ENCODE results near the gene LONRF2.

The LONRF2 gene

DNA sequence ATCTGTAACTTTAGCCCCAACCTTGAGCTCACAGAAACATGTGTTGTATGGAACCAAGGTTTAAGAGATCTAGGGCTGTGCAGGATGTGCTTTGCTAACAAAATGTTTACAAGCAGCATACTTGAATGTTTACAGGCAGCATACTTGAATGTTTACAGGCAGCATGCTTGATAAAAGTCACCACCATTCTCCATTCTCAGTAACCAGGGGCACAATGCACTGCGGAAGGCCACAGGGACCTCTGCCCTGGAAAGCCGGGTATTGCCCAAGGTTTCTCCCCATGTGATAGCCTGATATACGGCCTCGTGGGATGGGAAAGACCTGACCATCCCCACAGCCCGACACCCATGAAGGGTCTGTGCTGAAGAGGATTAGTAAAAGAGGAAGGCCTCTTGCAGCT lies 52.4 kb downstream of the LONRF2 start:
- H3K27me3 ChIP-seq (ENCODE audit: insufficient read depth, low read length, poor library complexity, severe bottlenecking) = no peaks in the 10 kb centered on the region
- no peaks in the 10 kb centered on the region for H3K9me3 ChIP-seq (ENCODE audit: insufficient read depth, low read depth, low read length)
- H2AFZ ChIP-seq (ENCODE audit: low read length) = no peak overlapping the region
- no peaks in the 10 kb centered on the region for H3K9me2 ChIP-seq (replicated peaks; ENCODE audit: low read depth, low read length)
- TF ChIP-seq EZH2phosphoT487 (IDR thresholded peaks at IDR 0.05; ENCODE audit: borderline replicate concordance) = no peak
- TF ChIP-seq, protein P1, sequence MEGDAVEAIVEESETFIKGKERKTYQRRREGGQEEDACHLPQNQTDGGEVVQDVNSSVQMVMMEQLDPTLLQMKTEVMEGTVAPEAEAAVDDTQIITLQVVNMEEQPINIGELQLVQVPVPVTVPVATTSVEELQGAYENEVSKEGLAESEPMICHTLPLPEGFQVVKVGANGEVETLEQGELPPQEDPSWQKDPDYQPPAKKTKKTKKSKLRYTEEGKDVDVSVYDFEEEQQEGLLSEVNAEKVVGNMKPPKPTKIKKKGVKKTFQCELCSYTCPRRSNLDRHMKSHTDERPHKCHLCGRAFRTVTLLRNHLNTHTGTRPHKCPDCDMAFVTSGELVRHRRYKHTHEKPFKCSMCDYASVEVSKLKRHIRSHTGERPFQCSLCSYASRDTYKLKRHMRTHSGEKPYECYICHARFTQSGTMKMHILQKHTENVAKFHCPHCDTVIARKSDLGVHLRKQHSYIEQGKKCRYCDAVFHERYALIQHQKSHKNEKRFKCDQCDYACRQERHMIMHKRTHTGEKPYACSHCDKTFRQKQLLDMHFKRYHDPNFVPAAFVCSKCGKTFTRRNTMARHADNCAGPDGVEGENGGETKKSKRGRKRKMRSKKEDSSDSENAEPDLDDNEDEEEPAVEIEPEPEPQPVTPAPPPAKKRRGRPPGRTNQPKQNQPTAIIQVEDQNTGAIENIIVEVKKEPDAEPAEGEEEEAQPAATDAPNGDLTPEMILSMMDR (conservative IDR thresholded peaks at IDR 0.05; ENCODE audit: low read length) = no peak
- H3K4me3 ChIP-seq (ENCODE audit: low read length, poor library complexity, severe bottlenecking) = no peak overlapping the region
- H3K9ac ChIP-seq (ENCODE audit: low read depth, low read length, poor library complexity, severe bottlenecking) = no peak overlapping the region
- H3F3A ChIP-seq (ENCODE audit: low read depth) = no peaks in the 10 kb centered on the region
- H3K36me3 ChIP-seq (ENCODE audit: insufficient read depth, low read length) = no peaks in the 10 kb centered on the region
- no peaks in the 10 kb centered on the region for H3K79me2 ChIP-seq (ENCODE audit: insufficient read depth, low read length)
- H4K20me1 ChIP-seq (ENCODE audit: insufficient read depth, low read length, poor library complexity, severe bottlenecking) = no peaks in the 10 kb centered on the region
- no peaks in the 10 kb centered on the region for H3K4me1 ChIP-seq (ENCODE audit: insufficient read depth, low read length, poor library complexity, severe bottlenecking)
- no peak overlapping the region for H3K4me2 ChIP-seq (ENCODE audit: low read depth, low read length, poor library complexity, severe bottlenecking)

DNA sequence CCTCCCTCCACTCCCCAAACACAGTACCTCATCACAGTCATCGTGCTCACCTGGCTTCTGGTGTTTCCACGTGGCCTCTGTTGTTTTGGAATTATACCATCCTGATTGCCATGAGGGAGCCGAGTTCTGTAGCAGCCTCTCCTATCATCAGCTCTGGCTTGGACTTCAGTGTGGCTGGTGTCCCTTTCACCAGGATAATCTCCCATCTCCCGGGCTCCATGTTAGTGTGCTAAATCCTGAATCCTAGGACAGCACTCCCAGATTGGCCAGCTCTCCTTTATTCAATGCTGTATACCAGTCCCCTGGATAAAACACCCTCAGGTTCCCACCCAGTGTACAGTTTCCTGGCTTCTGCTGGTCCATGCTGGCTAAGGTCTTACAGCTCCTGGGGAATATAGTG lies 53.3 kb downstream of the LONRF2 start:
- H3K4me1 ChIP-seq (ENCODE audit: insufficient read depth, low read length, poor library complexity, severe bottlenecking) = no peaks in the 10 kb centered on the region

GRCh38 chr2:100267751-100268150 lies 54.5 kb downstream of the LONRF2 start:
- no peak overlapping the region for H2AFZ ChIP-seq (ENCODE audit: low read length)
- no peak overlapping the region for H3K4me2 ChIP-seq (ENCODE audit: low read depth, low read length, poor library complexity, severe bottlenecking)
- H3K4me1 ChIP-seq (ENCODE audit: insufficient read depth, low read length, poor library complexity, severe bottlenecking) = no peaks in the 10 kb centered on the region
- no peaks in the 10 kb centered on the region for H3K9me3 ChIP-seq (ENCODE audit: insufficient read depth, low read depth, low read length)
- no peaks in the 10 kb centered on the region for H3K27me3 ChIP-seq (ENCODE audit: insufficient read depth, low read length, poor library complexity, severe bottlenecking)
- no peak overlapping the region for H3K4me3 ChIP-seq (ENCODE audit: low read length, poor library complexity, severe bottlenecking)
- no peaks in the 10 kb centered on the region for H3K36me3 ChIP-seq (ENCODE audit: insufficient read depth, low read length)
- H4K20me1 ChIP-seq (ENCODE audit: insufficient read depth, low read length, poor library complexity, severe bottlenecking) = no peaks in the 10 kb centered on the region
- H3K9me2 ChIP-seq (replicated peaks; ENCODE audit: low read depth, low read length) = no peaks in the 10 kb centered on the region
- H3F3A ChIP-seq (ENCODE audit: low read depth) = no peaks in the 10 kb centered on the region
- no peak overlapping the region for H3K9ac ChIP-seq (ENCODE audit: low read depth, low read length, poor library complexity, severe bottlenecking)
- TF ChIP-seq, protein P1 (conservative IDR thresholded peaks at IDR 0.05; ENCODE audit: low read length) = no peak
- no peak for TF ChIP-seq EZH2phosphoT487 (IDR thresholded peaks at IDR 0.05; ENCODE audit: borderline replicate concordance)
- H3K79me2 ChIP-seq (ENCODE audit: insufficient read depth, low read length) = no peaks in the 10 kb centered on the region

More for the DNA sequence above, 53.3 kb downstream of the LONRF2 start:
- Histone ChIP-seq H3K4me3 (ENCODE audit: low read length, poor library complexity, severe bottlenecking) (no peak overlapping the region), H3K27me3 (ENCODE audit: insufficient read depth, low read length, poor library complexity, severe bottlenecking) (no peaks in the 10 kb centered on the region), H3K9me2 (replicated peaks; ENCODE audit: low read depth, low read length) (no peaks in the 10 kb centered on the region), H3F3A (ENCODE audit: low read depth) (no peaks in the 10 kb centered on the region), H3K4me2 (ENCODE audit: low read depth, low read length, poor library complexity, severe bottlenecking) (no peak overlapping the region), H3K9ac (ENCODE audit: low read depth, low read length, poor library complexity, severe bottlenecking) (no peak overlapping the region), H3K9me3 (ENCODE audit: insufficient read depth, low read depth, low read length) (no peaks in the 10 kb centered on the region), H4K20me1 (ENCODE audit: insufficient read depth, low read length, poor library complexity, severe bottlenecking) (no peaks in the 10 kb centered on the region), H2AFZ (ENCODE audit: low read length) (no peak overlapping the region), H3K79me2 (ENCODE audit: insufficient read depth, low read length) (no peaks in the 10 kb centered on the region), H3K36me3 (ENCODE audit: insufficient read depth, low read length) (no peaks in the 10 kb centered on the region)
- TF ChIP-seq, protein P1 (conservative IDR thresholded peaks at IDR 0.05; ENCODE audit: low read length) = no peak
- no peak for TF ChIP-seq EZH2phosphoT487 (IDR thresholded peaks at IDR 0.05; ENCODE audit: borderline replicate concordance)
